Calu3 (cell line): ENCODE measurements around the gene NUDT8. TPM values are rescaled to one million over a fixed set of nuclear protein-coding genes. Genes with fewer than 3 reads are reported as not detected.

Source experiments
- BruUV-seq: library from RNA; stranded (reverse); fragments of 400-500 nt; replicated peaks from 2 replicates; lab custom pipeline; 2021; lab: Mats Ljungman, UMichigan
- CTCF ChIA-PET: fragments of 300-600 bp; sonication (Branson Sonifier 250); formaldehyde crosslinking; loops from one replicate; lab custom pipeline; 2022; ENCODE audit warnings: antibody characterized with exemption; lab: Charles Lee
- DNase-seq: peaks from one replicate; pipeline ENCODE4 v3.0.0; 2022
- H3K27ac Mint-ChIP-seq: one replicate; pipeline ENCODE4 v1.8.0; 2022; ENCODE audit warnings: mixed read lengths; ENCODE audit not compliant: unreplicated experiment
- H3K27me3 Mint-ChIP-seq: one replicate; pipeline ENCODE4 v1.8.0; 2022; ENCODE audit warnings: mixed read lengths; ENCODE audit not compliant: unreplicated experiment
- H3K36me3 Mint-ChIP-seq: one replicate; pipeline ENCODE4 v1.8.0; 2022; ENCODE audit warnings: mild to moderate bottlenecking, moderate library complexity, mixed read lengths; ENCODE audit not compliant: insufficient read depth, unreplicated experiment
- H3K4me1 Mint-ChIP-seq: one replicate; pipeline ENCODE4 v1.8.0; 2022; ENCODE audit warnings: mild to moderate bottlenecking, low read depth, mixed read lengths; ENCODE audit not compliant: unreplicated experiment
- H3K4me3 Mint-ChIP-seq: one replicate; pipeline ENCODE4 v1.8.0; 2022; ENCODE audit warnings: mild to moderate bottlenecking, low read depth, moderate library complexity, mixed read lengths; ENCODE audit not compliant: unreplicated experiment
- H3K9me3 Mint-ChIP-seq: one replicate; pipeline ENCODE4 v1.8.0; 2022; ENCODE audit warnings: low read depth, mixed read lengths; ENCODE audit not compliant: unreplicated experiment
- intact Hi-C: fragments of 100-400 bp; cut with micrococcal nuclease; formaldehyde crosslinking; loops from one replicate; pipeline ENCODE4 v1.10.0; 2022; ENCODE audit not compliant: unreplicated experiment
- total RNA-seq: library from RNA; stranded (reverse); gene quantifications from 2 replicates; pipeline ENCODE4 v1.2.3, GENCODE V29; 2022
- TF ChIP-seq, protein P1 (sequence below): fragments of 200-600 bp; IDR thresholded peaks from one replicate; pipeline ENCODE4 v1.8.0; 2022; ENCODE audit warnings: antibody characterized with exemption; ENCODE audit not compliant: unreplicated experiment

NUDT8 gene
- total RNA-seq, 1 experiment from 2014 or later: 9.7 TPM

GRCh38 chr11:67630943-67631331 lies 1.2 kb upstream of the NUDT8 start:
- H3K9me3 Mint-ChIP-seq: no peaks in the 10 kb centered on the region
- peak overlapping the region; percentile 71 for H3K4me3 Mint-ChIP-seq
- TF ChIP-seq, protein P1, sequence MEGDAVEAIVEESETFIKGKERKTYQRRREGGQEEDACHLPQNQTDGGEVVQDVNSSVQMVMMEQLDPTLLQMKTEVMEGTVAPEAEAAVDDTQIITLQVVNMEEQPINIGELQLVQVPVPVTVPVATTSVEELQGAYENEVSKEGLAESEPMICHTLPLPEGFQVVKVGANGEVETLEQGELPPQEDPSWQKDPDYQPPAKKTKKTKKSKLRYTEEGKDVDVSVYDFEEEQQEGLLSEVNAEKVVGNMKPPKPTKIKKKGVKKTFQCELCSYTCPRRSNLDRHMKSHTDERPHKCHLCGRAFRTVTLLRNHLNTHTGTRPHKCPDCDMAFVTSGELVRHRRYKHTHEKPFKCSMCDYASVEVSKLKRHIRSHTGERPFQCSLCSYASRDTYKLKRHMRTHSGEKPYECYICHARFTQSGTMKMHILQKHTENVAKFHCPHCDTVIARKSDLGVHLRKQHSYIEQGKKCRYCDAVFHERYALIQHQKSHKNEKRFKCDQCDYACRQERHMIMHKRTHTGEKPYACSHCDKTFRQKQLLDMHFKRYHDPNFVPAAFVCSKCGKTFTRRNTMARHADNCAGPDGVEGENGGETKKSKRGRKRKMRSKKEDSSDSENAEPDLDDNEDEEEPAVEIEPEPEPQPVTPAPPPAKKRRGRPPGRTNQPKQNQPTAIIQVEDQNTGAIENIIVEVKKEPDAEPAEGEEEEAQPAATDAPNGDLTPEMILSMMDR: no peak
- no peaks in the 10 kb centered on the region for H3K27me3 Mint-ChIP-seq
- no TSS peak for BruUV-seq
- H3K27ac Mint-ChIP-seq: peak overlapping the region; percentile 45
- no peak for DNase-seq
- CTCF ChIA-PET: interaction anchor here (0.6 to 2.8 kb wide), 3 partner anchors 17 to 83 kb away, joined by 3 to 17 read pairs (median 8); no protein-coding TSS in a partner anchor
- no peaks in the 10 kb centered on the region for H3K4me1 Mint-ChIP-seq
- peaks cover 11% of the 10 kb centered on the region for H3K36me3 Mint-ChIP-seq
- intact Hi-C loops: no loop called here

DNA sequence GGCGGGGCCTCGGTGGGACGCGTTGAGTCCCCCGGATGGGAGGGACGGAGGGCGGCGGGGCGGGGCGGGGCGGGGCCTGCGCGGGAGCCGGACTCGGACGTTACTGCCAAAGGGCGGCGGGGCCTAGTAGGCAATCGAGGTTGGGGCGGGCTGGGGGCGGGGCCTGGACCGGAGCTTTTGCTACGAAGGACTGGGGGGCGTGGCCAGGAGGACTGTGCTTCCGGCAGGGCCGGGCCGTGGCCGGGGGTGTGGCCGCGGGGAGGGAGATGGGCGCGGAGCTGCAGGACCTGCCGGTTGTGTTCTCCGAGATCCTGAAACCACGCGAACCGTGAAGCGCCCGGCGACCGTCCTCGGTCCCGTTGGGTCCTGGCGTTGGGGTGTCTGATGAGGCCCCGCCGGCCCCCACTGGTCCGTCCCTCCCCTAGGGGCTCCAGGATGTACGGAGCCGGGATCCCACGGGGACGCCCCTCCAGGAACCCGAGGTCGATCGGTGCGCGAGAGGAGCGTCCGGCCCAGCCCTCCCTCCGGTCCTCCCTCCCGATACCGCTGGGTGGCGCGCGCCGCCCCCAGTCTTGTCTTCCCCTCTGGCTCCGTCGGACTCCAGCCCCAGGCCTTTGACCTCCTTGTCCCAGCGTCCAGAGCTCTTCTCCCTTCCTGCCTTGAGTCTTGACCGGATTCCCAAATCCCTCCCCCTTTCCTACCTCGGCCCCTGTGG lies 648 bp upstream of the NUDT8 start:
- CTCF ChIA-PET: interaction anchor here (0.6 to 2.8 kb wide), 10 partner anchors 8 to 285 kb away, joined by 3 to 17 read pairs (median 4); partner anchors contain the start of gene GSTP1
- TF ChIP-seq, protein P1: peak; percentile 74
- H3K27ac Mint-ChIP-seq: peak overlapping the region; percentile 45
- no peaks in the 10 kb centered on the region for H3K9me3 Mint-ChIP-seq
- no peaks in the 10 kb centered on the region for H3K27me3 Mint-ChIP-seq
- no peaks in the 10 kb centered on the region for H3K4me1 Mint-ChIP-seq
- peaks cover 11% of the 10 kb centered on the region for H3K36me3 Mint-ChIP-seq
- peak; percentile 99 for DNase-seq
- peak overlapping the region; percentile 71 for H3K4me3 Mint-ChIP-seq
- intact Hi-C loops: no loop called here
- BruUV-seq: TSS peak; percentile 72

DNA sequence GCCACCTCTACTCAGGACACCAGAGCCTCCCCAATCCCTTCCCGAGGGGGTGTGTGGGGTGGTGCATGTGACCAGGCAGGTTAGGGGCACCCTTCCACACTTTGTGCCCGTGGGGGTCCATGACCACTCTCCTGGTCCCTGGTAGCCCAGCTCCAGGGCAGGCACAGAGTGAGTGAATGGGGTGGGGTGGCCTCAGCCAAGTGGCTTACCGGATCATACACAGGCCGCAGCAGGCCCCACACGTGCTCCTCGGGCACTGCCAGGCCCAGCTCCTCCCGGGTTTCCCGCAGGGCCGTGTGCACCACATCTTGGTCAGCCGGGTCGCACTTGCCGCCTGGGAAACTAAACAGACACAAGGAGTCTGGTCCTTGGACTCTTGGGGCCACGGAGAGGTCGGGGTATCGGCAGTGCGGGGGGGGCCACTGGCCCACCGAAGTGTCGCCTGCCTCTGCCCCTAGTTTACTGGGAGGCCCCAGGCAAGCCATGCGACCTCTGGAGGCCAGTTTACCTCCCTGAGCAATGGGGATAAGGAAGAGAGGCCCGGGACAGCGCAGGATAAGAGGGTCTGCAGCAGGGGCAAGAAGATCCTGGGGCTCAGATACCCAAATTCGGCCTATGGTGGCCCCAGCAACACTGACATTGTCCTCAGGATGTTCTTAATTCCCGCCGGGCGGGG lies 889 bp downstream of the NUDT8 start:
- intact Hi-C loops: no loop called here
- H3K36me3 Mint-ChIP-seq: peaks cover 11% of the 10 kb centered on the region
- TSS peak; percentile 37 for BruUV-seq
- no peak overlapping the region for H3K27ac Mint-ChIP-seq
- H3K9me3 Mint-ChIP-seq: no peaks in the 10 kb centered on the region
- H3K4me3 Mint-ChIP-seq: peak overlapping the region; percentile 71
- TF ChIP-seq, protein P1: no peak
- no peak for DNase-seq
- H3K27me3 Mint-ChIP-seq: no peaks in the 10 kb centered on the region
- no peaks in the 10 kb centered on the region for H3K4me1 Mint-ChIP-seq
- CTCF ChIA-PET: interaction anchor here (0.7 to 2.8 kb wide), 11 partner anchors 15 to 283 kb away, joined by 3 to 17 read pairs (median 5); partner anchors contain the start of genes GSTP1 and PPP1CA

GRCh38 chr11:67627812-67628624 lies 1.7 kb downstream of the NUDT8 start:
- H3K4me1 Mint-ChIP-seq: no peaks in the 10 kb centered on the region
- BruUV-seq: no TSS peak
- no peak overlapping the region for H3K4me3 Mint-ChIP-seq
- CTCF ChIA-PET: interaction anchor here (0.6 to 1.6 kb wide), 4 partner anchors 14 to 152 kb away, joined by 3 to 17 read pairs (median 4); no protein-coding TSS in a partner anchor
- TF ChIP-seq, protein P1: no peak
- no peak overlapping the region for H3K27ac Mint-ChIP-seq
- DNase-seq: no peak
- intact Hi-C loops: no loop called here
- H3K36me3 Mint-ChIP-seq: peaks cover 11% of the 10 kb centered on the region
- no peaks in the 10 kb centered on the region for H3K27me3 Mint-ChIP-seq
- no peaks in the 10 kb centered on the region for H3K9me3 Mint-ChIP-seq
